Measurements from ENCODE around the gene PLAU.

Gene PLAU

GRCh38 chr10:73967022-73967429 lies 56.1 kb downstream of the PLAU start:
- peaks cover 45% of the 10 kb centered on the region for H3K4me1 Mint-ChIP-seq (ENCODE audit: low read depth)
- H3K27ac Mint-ChIP-seq = peak overlapping the region; percentile 78
- H3K9me3 Mint-ChIP-seq = no peaks in the 10 kb centered on the region
- no peaks in the 10 kb centered on the region for H3K27me3 Mint-ChIP-seq
- H3K36me3 Mint-ChIP-seq (ENCODE audit: low read depth) = no peaks in the 10 kb centered on the region
- no peak overlapping the region for H3K4me3 Mint-ChIP-seq
- intact Hi-C loops (cut with micrococcal nuclease) = no loop called here
